ENCODE results near the gene CARD11.

- TF ChIP-seq CEBPB (IDR thresholded peaks at IDR 0.05; ENCODE audit: borderline replicate concordance, low read depth, low read length), result no peak
- TF ChIP-seq ZUFSP (CRISPR knock-in tag; IDR thresholded peaks at IDR 0.05; ENCODE audit: borderline replicate concordance), result no peak
- TF ChIP-seq PRDM10 (CRISPR knock-in tag; IDR thresholded peaks at IDR 0.05; ENCODE audit: low read depth), result no peak
- TF ChIP-seq, protein P1, sequence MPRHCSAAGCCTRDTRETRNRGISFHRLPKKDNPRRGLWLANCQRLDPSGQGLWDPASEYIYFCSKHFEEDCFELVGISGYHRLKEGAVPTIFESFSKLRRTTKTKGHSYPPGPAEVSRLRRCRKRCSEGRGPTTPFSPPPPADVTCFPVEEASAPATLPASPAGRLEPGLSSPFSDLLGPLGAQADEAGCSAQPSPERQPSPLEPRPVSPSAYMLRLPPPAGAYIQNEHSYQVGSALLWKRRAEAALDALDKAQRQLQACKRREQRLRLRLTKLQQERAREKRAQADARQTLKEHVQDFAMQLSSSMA (CRISPR knock-in tag; IDR thresholded peaks at IDR 0.05), result no peak
- TF ChIP-seq NONO (IDR thresholded peaks at IDR 0.05), result no peak
- no peak for TF ChIP-seq NONO (CRISPR knock-in tag; conservative IDR thresholded peaks at IDR 0.05)
These were observed 63.1 kb downstream of the CARD11 start for GRCh38 chr7:2980401-2981102.
